ENCODE data around the gene GSG1. TPM values are rescaled to one million over a fixed set of nuclear protein-coding genes. Genes with fewer than 3 reads are reported as not detected.

Gene GSG1
- total and polyA plus RNA-seq, 2 of the 8 experiments (the other 6 are each of a cell fraction or from before 2014, with no cell fraction given), result 0.89 to 1.4 TPM

GRCh38 chr12:13091832-13092231 is 11.6 kb downstream of the GSG1 start:
- Histone ChIP-seq H2BK5ac (ENCODE audit: low read depth, low read length) (0 out of 2 replicates have a peak overlapping the region, but pooled peaks have one; percentile 47), H3K36me3 (ENCODE audit: control insufficient read depth in 2 of 4, insufficient read depth in 4 of 4, low read length in 3 of 4) (no peaks in the 10 kb centered on the region), H3K4me3 (ENCODE audit: extremely low read depth in 1 of 4, insufficient read depth in 2 of 4, low read depth in 3 of 4, low read length in 4 of 4) (no peak overlapping the region), H3K4ac (replicated peaks; ENCODE audit: insufficient read length, low read depth, low read length) (peak overlapping the region; percentile 74), H3K14ac (ENCODE audit: insufficient read length) (no peak overlapping the region), H4K8ac (ENCODE audit: extremely low read depth, insufficient read depth, low read length) (no peak overlapping the region), H3K27me3 (replicated peaks in 1 of 4; ENCODE audit: control insufficient read depth in 3 of 4, extremely low read depth in 1 of 4, insufficient read depth in 3 of 4, low read length in 3 of 4) (no peaks in the 10 kb centered on the region), H2AK5ac (ENCODE audit: low read depth, low read length) (peak overlapping the region; percentile 54), H3K23ac (ENCODE audit: insufficient read length) (no peak overlapping the region), H3K9ac (replicated peaks in 1 of 4; ENCODE audit: extremely low read depth in 1 of 4, low read depth in 3 of 4, low read length in 3 of 4) (no peak overlapping the region), H3K9me3 (ENCODE audit: insufficient read depth in 2 of 2, low read depth in 1 of 2, low read length in 1 of 2) (no peaks in the 10 kb centered on the region), H2BK120ac (replicated peaks; ENCODE audit: low read depth, low read length) (peak overlapping the region; percentile 27), H2AFZ (ENCODE audit: low read length) (no peak overlapping the region), H3K27ac (ENCODE audit: low read depth, low read length) (no peak overlapping the region), H3K79me2 (ENCODE audit: control insufficient read depth in 1 of 2, insufficient read depth in 2 of 2, low read length in 2 of 2) (no peaks in the 10 kb centered on the region), H4K20me1 (replicated peaks in 1 of 2; ENCODE audit: control insufficient read depth in 1 of 2, insufficient read depth in 2 of 2, low read length in 2 of 2) (no peaks in the 10 kb centered on the region), H3K56ac (replicated peaks; ENCODE audit: insufficient read length, low read depth, low read length) (no peak overlapping the region), H3K4me2 (ENCODE audit: insufficient read depth in 1 of 2, low read depth in 2 of 2, low read length in 2 of 2) (no peak overlapping the region), H2BK15ac (ENCODE audit: low read length) (no peak overlapping the region), H3K79me1 (ENCODE audit: low read depth, low read length) (no peaks in the 10 kb centered on the region), H3K4me1 (replicated peaks in 1 of 4; ENCODE audit: control insufficient read depth in 3 of 4, insufficient read depth in 4 of 4, low read length in 3 of 4) (peaks cover 19 to 28% (median 24%) of the 10 kb centered on the region in 4 experiments), H2BK20ac (ENCODE audit: low read length) (peak overlapping the region; percentile 88; the same call in 1 of the 2 replicates), H3K23me2 (ENCODE audit: low read depth, low read length) (no peaks in the 10 kb centered on the region), H2BK12ac (ENCODE audit: low read depth, low read length) (peak overlapping the region; percentile 95), H4K5ac (ENCODE audit: insufficient read length, low read depth, low read length) (no peak overlapping the region), H4K91ac (replicated peaks; ENCODE audit: insufficient read length, low read length) (no peak overlapping the region), H3K18ac (ENCODE audit: extremely low read depth, low read length) (peak overlapping the region; percentile 26; the same call in 1 of the 2 replicates)
- DNase-seq (ENCODE audit: low read depth in 1 of 2, low spot score in 2 of 2) (no peak), FAIRE-seq (no peak)
- ChIA-PET POLR2A (ENCODE audit: partially characterized antibody) (interaction anchor here (4.9 kb wide), 1 partner anchor 9 kb away, joined by 44 read pairs; the partner anchor contains the start of gene GSG1), CTCF (ENCODE audit: partially characterized antibody) (interaction anchor here (2.0 kb wide), 1 partner anchor 12 kb away, joined by 7 read pairs; no protein-coding TSS in a partner anchor)
- 96% methylated on average over 6 of the region's 6 CpGs; no CpG with 5 or more reads in 1 of the 2 experiments for WGBS, 2 experiments (ENCODE audit: extremely low coverage in 1 of 2, insufficient coverage in 1 of 2, insufficient read length in 1 of 2, insufficient replicate concordance in 2 of 2, low coverage in 1 of 2, low lambda C conversion rate in 2 of 2, missing lambda C conversion rate in 1 of 2)
- TF ChIP-seq, protein P1, sequence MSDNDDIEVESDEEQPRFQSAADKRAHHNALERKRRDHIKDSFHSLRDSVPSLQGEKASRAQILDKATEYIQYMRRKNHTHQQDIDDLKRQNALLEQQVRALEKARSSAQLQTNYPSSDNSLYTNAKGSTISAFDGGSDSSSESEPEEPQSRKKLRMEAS (IDR thresholded peaks at IDR 0.05), result no peak
- no peak for TF ChIP-seq KDM4A (IDR thresholded peaks at IDR 0.05; ENCODE audit: low read depth, low read length, severe bottlenecking)
- TF ChIP-seq CHD2 (IDR thresholded peaks at IDR 0.05; ENCODE audit: low read length), result no peak
- no peak for TF ChIP-seq SIX5 (IDR thresholded peaks at IDR 0.05; ENCODE audit: low read depth, low read length)
- no peak for TF ChIP-seq TBP (IDR thresholded peaks at IDR 0.05; ENCODE audit: low read depth, low read length)
- no peak for TF ChIP-seq GTF2F1 (IDR thresholded peaks at IDR 0.05; ENCODE audit: borderline replicate concordance, low read depth, low read length)
- no peak for TF ChIP-seq ATF2 (IDR thresholded peaks at IDR 0.05; ENCODE audit: low read length)
- TF ChIP-seq SAP30 (IDR thresholded peaks at IDR 0.05; ENCODE audit: insufficient read depth, insufficient replicate concordance, low read length), result no peak
- no peak for TF ChIP-seq CHD1 (IDR thresholded peaks at IDR 0.05; ENCODE audit: low read depth, low read length)
- no peak for TF ChIP-seq MAFK (IDR thresholded peaks at IDR 0.05; ENCODE audit: low read depth, low read length)
- TF ChIP-seq POLR2A (IDR thresholded peaks at IDR 0.05; ENCODE audit: control extremely low read depth in 1 of 2, low read depth in 2 of 2, low read length in 2 of 2), result no peak
- no peak for TF ChIP-seq EGR1 (IDR thresholded peaks at IDR 0.05; ENCODE audit: borderline replicate concordance, low read depth, low read length)
- no peak for TF ChIP-seq CTBP2 (IDR thresholded peaks at IDR 0.05; ENCODE audit: borderline replicate concordance, insufficient read depth, insufficient read length, low read length)

Data from H1 (cell line).